Stimulated activated CD8-positive, alpha-beta memory T cell treated with anti-CD3 and anti-CD28 coated beads, Interleukin-7, amount 100 ng/mL, for 48 hours (primary cell): ENCODE measurements around the gene MC4R.
"Not testable (repeated sequence)": the region's sequence is repeated elsewhere in the genome, so short reads cannot be mapped to it uniquely, and the experiment has no call there.

Source experiments
- DNase-seq, 2 donors: peaks; one replicate each; pipeline ENCODE4 v3.0.0-alpha.2; 2020; ENCODE audit warnings: low read depth in 1 of 2; ENCODE audit errors: extremely low read depth in 1 of 2

Gene MC4R

GRCh38 chr18:60372596-60372995 lies at the start of gene MC4R:
Gene MC4R, minus strand, starts transcription at chr18:60372775. Its CDS starts 426 bp downstream, at chr18:60372349.
- no peak for DNase-seq

- not testable (repeated sequence) for DNase-seq
Observed at GRCh38 chr18:60422306-60422705, 49.7 kb upstream of the MC4R start.

GRCh38 chr18:60421356-60422118 lies 49.0 kb upstream of the MC4R start:
- no peak for DNase-seq

GRCh38 chr18:60417946-60418345 lies 45.4 kb upstream of the MC4R start:
- no peak for DNase-seq

GRCh38 chr18:60413944-60414547 lies 41.5 kb upstream of the MC4R start:
- no peak for DNase-seq

- DNase-seq, result no peak
Observed at GRCh38 chr18:60411715-60412114, 39.1 kb upstream of the MC4R start.

- DNase-seq, result no peak
Observed at GRCh38 chr18:60406721-60407120, 34.1 kb upstream of the MC4R start.

- no peak for DNase-seq
Observed at GRCh38 chr18:60404486-60405085, 32.0 kb upstream of the MC4R start.

GRCh38 chr18:60401346-60401745 lies 28.8 kb upstream of the MC4R start:
- DNase-seq, result no peak

- no peak for DNase-seq
Observed at GRCh38 chr18:60391571-60392226, 19.1 kb upstream of the MC4R start.

GRCh38 chr18:60389314-60389713 lies 16.7 kb upstream of the MC4R start:
- no peak for DNase-seq

- DNase-seq, result no peak
Observed at GRCh38 chr18:60385693-60386092, 13.1 kb upstream of the MC4R start.

GRCh38 chr18:60383893-60384292 lies 11.3 kb upstream of the MC4R start:
- no peak for DNase-seq

- DNase-seq, result no peak
Observed at GRCh38 chr18:60377778-60378469, 5.3 kb upstream of the MC4R start.

- no peak for DNase-seq
Observed at GRCh38 chr18:60372132-60372531, 443 bp downstream of the MC4R start.

- DNase-seq, result no peak
Observed at GRCh38 chr18:60358516-60358915, 14.1 kb downstream of the MC4R start.

GRCh38 chr18:60350941-60351340 lies 21.6 kb downstream of the MC4R start:
- DNase-seq, result no peak

- no peak for DNase-seq
Observed at GRCh38 chr18:60350150-60350549, 22.4 kb downstream of the MC4R start.

- DNase-seq, result no peak
Observed at GRCh38 chr18:60347526-60348045, 25.0 kb downstream of the MC4R start.

GRCh38 chr18:60339018-60339417 lies 33.6 kb downstream of the MC4R start:
- DNase-seq, result no peak

GRCh38 chr18:60331890-60332289 lies 40.7 kb downstream of the MC4R start:
- DNase-seq, result no peak
